ENCODE data around the gene MEPCE.

MEPCE gene

DNA sequence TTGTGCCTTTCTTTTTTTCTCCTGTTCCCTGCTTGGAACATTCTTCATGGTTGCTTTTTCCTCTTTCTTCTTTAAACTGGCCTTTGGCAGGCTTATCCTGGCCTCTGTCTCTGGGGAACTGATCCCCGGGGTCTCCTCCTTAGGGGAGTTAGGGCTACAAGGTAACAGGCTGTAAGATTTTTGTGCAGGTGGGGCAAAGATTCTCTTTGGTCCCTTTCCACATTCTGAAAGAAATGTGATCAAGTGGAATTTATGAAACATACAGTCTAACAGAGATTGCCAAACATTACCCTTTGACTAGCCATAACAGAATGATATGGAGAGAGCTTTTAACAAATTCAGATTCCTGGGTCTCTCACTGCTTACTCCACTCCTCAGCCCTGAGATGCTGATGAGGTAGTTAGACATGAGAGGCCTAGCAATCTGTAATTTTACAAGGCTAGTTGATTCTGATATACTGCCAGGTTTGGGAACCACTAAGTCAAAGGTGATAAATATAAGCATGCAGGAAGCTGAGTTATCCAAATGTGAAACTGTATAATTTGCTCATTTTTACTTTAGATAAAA, 9.9 kb upstream of the MEPCE start:
- Histone ChIP-seq H3K9me2 (replicated peaks; ENCODE audit: insufficient read depth, low read length) (no peaks in the 10 kb centered on the region), H3K9me3 (ENCODE audit: insufficient read depth, low read length) (no peaks in the 10 kb centered on the region), H2AFZ (ENCODE audit: low read depth, low read length, severe bottlenecking) (no peak overlapping the region), H4K20me1 (ENCODE audit: low read depth, low read length) (no peaks in the 10 kb centered on the region), H3K4me3 (ENCODE audit: insufficient read depth, low read length, poor library complexity, severe bottlenecking) (no peak overlapping the region), H3F3A (ENCODE audit: insufficient read depth) (peaks cover 1% of the 10 kb centered on the region), H3K79me2 (ENCODE audit: insufficient read depth, low read length) (no peaks in the 10 kb centered on the region), H3K27me3 (ENCODE audit: low read length) (no peaks in the 10 kb centered on the region), H3K36me3 (ENCODE audit: low read length) (no peaks in the 10 kb centered on the region), H3K27ac (ENCODE audit: low read depth, low read length) (no peak overlapping the region), H3K4me2 (ENCODE audit: low read depth, low read length, poor library complexity, severe bottlenecking) (no peak overlapping the region), H3K9ac (ENCODE audit: low read length) (no peak overlapping the region)
- TF ChIP-seq, protein P1, sequence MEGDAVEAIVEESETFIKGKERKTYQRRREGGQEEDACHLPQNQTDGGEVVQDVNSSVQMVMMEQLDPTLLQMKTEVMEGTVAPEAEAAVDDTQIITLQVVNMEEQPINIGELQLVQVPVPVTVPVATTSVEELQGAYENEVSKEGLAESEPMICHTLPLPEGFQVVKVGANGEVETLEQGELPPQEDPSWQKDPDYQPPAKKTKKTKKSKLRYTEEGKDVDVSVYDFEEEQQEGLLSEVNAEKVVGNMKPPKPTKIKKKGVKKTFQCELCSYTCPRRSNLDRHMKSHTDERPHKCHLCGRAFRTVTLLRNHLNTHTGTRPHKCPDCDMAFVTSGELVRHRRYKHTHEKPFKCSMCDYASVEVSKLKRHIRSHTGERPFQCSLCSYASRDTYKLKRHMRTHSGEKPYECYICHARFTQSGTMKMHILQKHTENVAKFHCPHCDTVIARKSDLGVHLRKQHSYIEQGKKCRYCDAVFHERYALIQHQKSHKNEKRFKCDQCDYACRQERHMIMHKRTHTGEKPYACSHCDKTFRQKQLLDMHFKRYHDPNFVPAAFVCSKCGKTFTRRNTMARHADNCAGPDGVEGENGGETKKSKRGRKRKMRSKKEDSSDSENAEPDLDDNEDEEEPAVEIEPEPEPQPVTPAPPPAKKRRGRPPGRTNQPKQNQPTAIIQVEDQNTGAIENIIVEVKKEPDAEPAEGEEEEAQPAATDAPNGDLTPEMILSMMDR (IDR thresholded peaks at IDR 0.05; ENCODE audit: insufficient read depth, low read length, poor library complexity, severe bottlenecking), result no peak
- no peak for TF ChIP-seq EZH2phosphoT487 (conservative IDR thresholded peaks at IDR 0.05; ENCODE audit: low read length)

DNA sequence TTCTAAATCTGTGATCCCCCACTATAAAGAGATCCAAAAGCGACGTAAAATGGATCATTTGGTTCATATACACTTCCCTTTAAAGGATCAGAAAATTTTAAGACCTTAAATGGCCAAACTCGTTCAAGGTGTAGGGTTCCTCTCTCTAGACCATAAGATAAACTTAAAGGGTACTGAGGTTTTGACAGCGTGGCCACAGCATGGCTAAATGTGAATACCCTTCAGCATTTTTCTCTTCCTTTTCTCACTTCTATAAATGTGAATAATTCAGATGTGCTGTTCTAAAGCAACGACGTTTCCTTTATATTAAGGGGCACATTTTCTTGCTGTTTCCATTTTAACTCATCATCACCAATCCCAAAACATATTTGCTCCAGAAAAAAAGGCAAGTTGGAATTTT, 6.3 kb upstream of the MEPCE start:
- no peak overlapping the region for H3K9ac ChIP-seq (ENCODE audit: low read length)
- H4K20me1 ChIP-seq (ENCODE audit: low read depth, low read length), result no peaks in the 10 kb centered on the region
- no peak overlapping the region for H3K4me3 ChIP-seq (ENCODE audit: insufficient read depth, low read length, poor library complexity, severe bottlenecking)
- H3K4me2 ChIP-seq (ENCODE audit: low read depth, low read length, poor library complexity, severe bottlenecking), result no peak overlapping the region
- H3K9me2 ChIP-seq (replicated peaks; ENCODE audit: insufficient read depth, low read length), result no peaks in the 10 kb centered on the region
- no peak overlapping the region for H3K27ac ChIP-seq (ENCODE audit: low read depth, low read length)
- peaks cover 21% of the 10 kb centered on the region for H3F3A ChIP-seq (ENCODE audit: insufficient read depth)
- no peak overlapping the region for H2AFZ ChIP-seq (ENCODE audit: low read depth, low read length, severe bottlenecking)
- no peaks in the 10 kb centered on the region for H3K79me2 ChIP-seq (ENCODE audit: insufficient read depth, low read length)
- H3K27me3 ChIP-seq (ENCODE audit: low read length), result no peaks in the 10 kb centered on the region
- H3K36me3 ChIP-seq (ENCODE audit: low read length), result no peaks in the 10 kb centered on the region
- no peaks in the 10 kb centered on the region for H3K9me3 ChIP-seq (ENCODE audit: insufficient read depth, low read length)
- TF ChIP-seq EZH2phosphoT487 (conservative IDR thresholded peaks at IDR 0.05; ENCODE audit: low read length), result no peak
- TF ChIP-seq, protein P1 (IDR thresholded peaks at IDR 0.05; ENCODE audit: insufficient read depth, low read length, poor library complexity, severe bottlenecking), result no peak

DNA sequence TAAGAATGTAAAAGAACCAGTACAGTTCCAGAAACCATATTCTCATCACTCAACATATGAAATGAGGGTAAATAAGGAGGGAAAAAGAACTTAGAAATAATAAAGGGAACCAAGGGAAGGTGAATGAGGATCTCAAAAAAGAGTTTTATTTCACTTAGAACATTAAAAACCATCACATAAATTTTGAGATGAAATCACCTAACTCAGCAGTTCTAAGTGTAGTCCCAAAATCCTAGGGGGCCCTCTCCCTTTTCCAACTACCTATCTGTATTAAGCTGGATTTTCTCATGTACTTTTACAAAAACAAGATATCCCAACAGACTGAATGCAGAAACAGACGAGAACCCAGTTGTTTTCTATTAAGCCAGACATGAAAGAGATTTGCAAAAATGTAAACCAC, 4.3 kb upstream of the MEPCE start:
- TF ChIP-seq EZH2phosphoT487 (conservative IDR thresholded peaks at IDR 0.05; ENCODE audit: low read length), result no peak
- TF ChIP-seq, protein P1 (IDR thresholded peaks at IDR 0.05; ENCODE audit: insufficient read depth, low read length, poor library complexity, severe bottlenecking), result no peak
- Histone ChIP-seq H3K4me2 (ENCODE audit: low read depth, low read length, poor library complexity, severe bottlenecking) (no peak overlapping the region), H3F3A (ENCODE audit: insufficient read depth) (peaks cover 27% of the 10 kb centered on the region), H3K27me3 (ENCODE audit: low read length) (no peaks in the 10 kb centered on the region), H3K9ac (ENCODE audit: low read length) (no peak overlapping the region), H2AFZ (ENCODE audit: low read depth, low read length, severe bottlenecking) (no peak overlapping the region), H3K9me3 (ENCODE audit: insufficient read depth, low read length) (no peaks in the 10 kb centered on the region), H3K27ac (ENCODE audit: low read depth, low read length) (no peak overlapping the region), H3K36me3 (ENCODE audit: low read length) (no peaks in the 10 kb centered on the region), H3K4me3 (ENCODE audit: insufficient read depth, low read length, poor library complexity, severe bottlenecking) (no peak overlapping the region), H3K79me2 (ENCODE audit: insufficient read depth, low read length) (peaks cover 6% of the 10 kb centered on the region; the same call in 1 of the 2 replicates), H4K20me1 (ENCODE audit: low read depth, low read length) (no peaks in the 10 kb centered on the region), H3K9me2 (replicated peaks; ENCODE audit: insufficient read depth, low read length) (no peaks in the 10 kb centered on the region)

All from SU-DHL-6 (cell line).